ENCODE data around the gene PCYT1A.
"Not testable (repeated sequence)": the region's sequence is repeated elsewhere in the genome, so short reads cannot be mapped to it uniquely, and the experiment has no call there.

PCYT1A gene

GRCh38 chr3:196186651-196187573 is 100.6 kb downstream of the PCYT1A start:
- no peak for TF ChIP-seq CTCF (IDR thresholded peaks at IDR 0.05; ENCODE audit: low read depth, low read length)
- no peak for DNase-seq (ENCODE audit: low read depth in 2 of 2)
- no peak overlapping the region for H3K4me3 ChIP-seq (replicated peaks in 1 of 2; ENCODE audit: low read depth in 2 of 2, low read length in 2 of 2)

GRCh38 chr3:196184881-196185280 is 102.6 kb downstream of the PCYT1A start:
- TF ChIP-seq CTCF (IDR thresholded peaks at IDR 0.05; ENCODE audit: low read depth, low read length), result no peak
- H3K4me3 ChIP-seq (replicated peaks in 1 of 2; ENCODE audit: low read depth in 2 of 2, low read length in 2 of 2), result no peak overlapping the region
- no peak for DNase-seq (ENCODE audit: low read depth in 2 of 2)

- H3K4me3 ChIP-seq (replicated peaks in 1 of 2; ENCODE audit: low read depth in 2 of 2, low read length in 2 of 2); DNase-seq (ENCODE audit: low read depth in 2 of 2): not testable (repeated sequence)
These were observed 103.4 kb downstream of the PCYT1A start for GRCh38 chr3:196184169-196184432.

- no peak for DNase-seq (ENCODE audit: low read depth in 2 of 2)
- no peak overlapping the region for H3K4me3 ChIP-seq (replicated peaks in 1 of 2; ENCODE audit: low read depth in 2 of 2, low read length in 2 of 2)
- TF ChIP-seq CTCF (IDR thresholded peaks at IDR 0.05; ENCODE audit: low read depth, low read length), result no peak
These were observed 106.4 kb downstream of the PCYT1A start for GRCh38 chr3:196181127-196181546.

- H3K4me3 ChIP-seq (replicated peaks in 1 of 2; ENCODE audit: low read depth in 2 of 2, low read length in 2 of 2), result no peak overlapping the region
- TF ChIP-seq CTCF (IDR thresholded peaks at IDR 0.05; ENCODE audit: low read depth, low read length), result no peak
- DNase-seq (ENCODE audit: low read depth in 2 of 2), result no peak
These were observed 107.2 kb downstream of the PCYT1A start for GRCh38 chr3:196180346-196180745.
